Retinal pigment epithelial cell (primary cell): ENCODE data around the gene TGM4.
"Not testable (repeated sequence)": the region's sequence is repeated elsewhere in the genome, so short reads cannot be mapped to it uniquely, and the experiment has no call there.

Experiments used
- DNase-seq: peaks from one replicate; pipeline ENCODE4 v3.0.0-alpha.2; 2010; ENCODE audit warnings: low read depth
- H3K4me3 ChIP-seq: 2 replicates; pipeline ENCODE4 v1.5.1; 2011; ENCODE audit warnings: mild to moderate bottlenecking, low read length, control low read depth, moderate library complexity
- CTCF ChIP-seq: conservative IDR thresholded peaks from 2 replicates; pipeline ENCODE4 v1.5.1; 2011; ENCODE audit warnings: low read depth, low read length, control low read depth, inconsistent platforms

Gene TGM4

GRCh38 chr3:44835684-44836083 lies 38.7 kb upstream of the TGM4 start:
- no peak for DNase-seq
- H3K4me3 ChIP-seq, result no peak overlapping the region
- no peak for TF ChIP-seq CTCF

GRCh38 chr3:44842376-44842775 lies 32.0 kb upstream of the TGM4 start:
- TF ChIP-seq CTCF, result no peak
- no peak for DNase-seq
- H3K4me3 ChIP-seq, result no peak overlapping the region

- peak; percentile 79 for DNase-seq
- no peak for TF ChIP-seq CTCF
- no peak overlapping the region for H3K4me3 ChIP-seq
Measured at GRCh38 chr3:44845528-44846520, 28.6 kb upstream of the TGM4 start.

GRCh38 chr3:44848634-44849033 lies 25.8 kb upstream of the TGM4 start:
- no peak for DNase-seq
- no peak for TF ChIP-seq CTCF
- H3K4me3 ChIP-seq, result no peak overlapping the region

GRCh38 chr3:44856663-44857062 lies 17.7 kb upstream of the TGM4 start:
- H3K4me3 ChIP-seq, DNase-seq: not testable (repeated sequence)

- no peak for TF ChIP-seq CTCF
- DNase-seq, result no peak
- no peak overlapping the region for H3K4me3 ChIP-seq
Measured at GRCh38 chr3:44860117-44860516, 14.3 kb upstream of the TGM4 start.

- peak within 1 kb of the TSS; percentile 62 for H3K4me3 ChIP-seq
- DNase-seq, result peak; percentile 89
- peak; percentile 45 for TF ChIP-seq CTCF
Measured at GRCh38 chr3:44861412-44862225, 12.8 kb upstream of the TGM4 start, which contains the start of gene TMEM42. TSS of gene TMEM42 (plus strand) at chr3:44861912. CDS start at chr3:44861925, 13 bp downstream.
